NT2/D1 (cell line): ENCODE data around the gene KRTAP2-1.

Experiments
- SUZ12 ChIP-seq: IDR thresholded peaks from 2 replicates; pipeline ENCODE4 v1.6.1; 2011; ENCODE audit not compliant: insufficient read length, insufficient read depth; ENCODE audit errors: extremely low read depth
- ZNF274 ChIP-seq: IDR thresholded peaks from 2 replicates; pipeline ENCODE4 v1.6.1; 2011; ENCODE audit warnings: mild to moderate bottlenecking, low read depth, low read length

- no peak for TF ChIP-seq ZNF274
- no peak for TF ChIP-seq SUZ12
These were observed 28.6 kb downstream of the KRTAP2-1 start for GRCh38 chr17:41018541-41018940.
